CD4-positive, alpha-beta memory T cell (primary cell): ENCODE measurements around the gene ACE2. TPM values are rescaled to one million over a fixed set of nuclear protein-coding genes. Genes with fewer than 3 reads are reported as not detected.

Source experiments
- CTCF ChIA-PET: fragments of 350-600 bp; sonication (Branson Sonifier 250); formaldehyde crosslinking; loops from one replicate; lab custom pipeline; 2021; ENCODE audit warnings: inconsistent platforms; ENCODE audit not compliant: partially characterized antibody; lab: Charles Lee
- POLR2A ChIA-PET: fragments of 350-600 bp; sonication (Branson Sonifier 250); formaldehyde crosslinking; loops from one replicate; lab custom pipeline; 2021; ENCODE audit not compliant: partially characterized antibody; lab: Charles Lee
- DNase-seq, 5 donors: peaks; one replicate each; pipeline versions ENCODE4 v3.0.0 to v3.0.0-alpha.2; 2020 to 2022; ENCODE audit warnings: mixed read lengths in 1 of 5
- H3K27ac ChIP-seq: one replicate; pipeline ENCODE4 v1.7.0; 2013; ENCODE audit warnings: low read depth, low read length
- H3K27me3 ChIP-seq: 2 replicates; pipeline ENCODE4 v1.7.0; 2013; ENCODE audit warnings: mild to moderate bottlenecking, low read length, moderate library complexity; ENCODE audit not compliant: insufficient read depth
- H3K36me3 ChIP-seq: 2 replicates; pipeline ENCODE4 v1.7.0; 2013; ENCODE audit warnings: mild to moderate bottlenecking, low read length, moderate library complexity; ENCODE audit not compliant: insufficient read depth
- H3K4me1 ChIP-seq: 2 replicates; pipeline ENCODE4 v1.7.0; 2013; ENCODE audit warnings: mild to moderate bottlenecking, low read length, moderate library complexity; ENCODE audit not compliant: insufficient read depth
- H3K4me3 ChIP-seq, 2 donors: one replicate each; pipeline ENCODE4 v1.7.0; 2013; ENCODE audit warnings: low read length in 2 of 2, mild to moderate bottlenecking in 1 of 2
- H3K9me3 ChIP-seq, 2 donors: one replicate each; pipeline ENCODE4 v1.7.0; 2013; ENCODE audit warnings: low read length in 2 of 2, control low read depth in 1 of 2; ENCODE audit not compliant: control insufficient read depth in 1 of 2
- H3K27ac Mint-ChIP-seq, 7 donors: one replicate each; pipeline ENCODE4 v1.8.0; 2020 to 2021; ENCODE audit warnings: mixed read lengths in 7 of 7, mild to moderate bottlenecking in 6 of 7, inconsistent platforms in 3 of 7, moderate library complexity in 3 of 7
- H3K27me3 Mint-ChIP-seq, 2 donors: one replicate each; pipeline ENCODE4 v1.8.0; 2020 to 2021; ENCODE audit warnings: mixed read lengths in 2 of 2
- H3K36me3 Mint-ChIP-seq, 2 donors: one replicate each; pipeline ENCODE4 v1.8.0; 2020 to 2021; ENCODE audit warnings: mixed read lengths in 2 of 2, inconsistent platforms in 1 of 2, mild to moderate bottlenecking in 1 of 2
- H3K4me1 Mint-ChIP-seq, 4 donors: one replicate each; pipeline ENCODE4 v1.8.0; 2020 to 2021; ENCODE audit warnings: mixed read lengths in 4 of 4, mild to moderate bottlenecking in 1 of 4
- H3K4me3 Mint-ChIP-seq, 8 donors: one replicate each; pipeline ENCODE4 v1.8.0; 2020 to 2021; ENCODE audit warnings: mixed read lengths in 8 of 8, mild to moderate bottlenecking in 7 of 8, moderate library complexity in 6 of 8, inconsistent platforms in 3 of 8
- H3K9me3 Mint-ChIP-seq, 8 donors: one replicate each; pipeline ENCODE4 v1.8.0; 2020 to 2021; ENCODE audit warnings: mixed read lengths in 8 of 8, mild to moderate bottlenecking in 5 of 8, inconsistent platforms in 3 of 8, moderate library complexity in 1 of 8
- intact Hi-C: fragments of 100-400 bp; cut with micrococcal nuclease; formaldehyde crosslinking; loops from one replicate; pipeline ENCODE4 v1.15.1; 2023
- polyA plus RNA-seq, 2 donors: library from polyadenylated mRNA; unstranded; fragments of 300-500 nt; fragmentation: Illumina TruSeq; gene quantifications; one replicate each; pipeline ENCODE4 v1.2.3, GENCODE V29; 2021
- total RNA-seq, 2 experiments: library from RNA; stranded (reverse); gene quantifications; one replicate each; pipeline ENCODE4 v1.2.3, GENCODE V29; 2021

Gene ACE2
- total and polyA plus RNA-seq, 4 experiments from 2014 or later: not detected

- no peak overlapping the region for H3K27ac Mint-ChIP-seq
- H3K4me3 Mint-ChIP-seq: no peak overlapping the region
Observed at GRCh38 chrX:15605226-15605625, 4.5 kb upstream of the ACE2 start.

GRCh38 chrX:15602761-15603160 lies 2.0 kb upstream of the ACE2 start:
- H3K4me1 Mint-ChIP-seq: no peaks in the 10 kb centered on the region
- H3K27ac ChIP-seq: no peak overlapping the region
- H3K9me3 ChIP-seq: no peaks in the 10 kb centered on the region
- H3K36me3 ChIP-seq: no peaks in the 10 kb centered on the region
- POLR2A ChIA-PET: no interaction called here
- no peaks in the 10 kb centered on the region for H3K36me3 Mint-ChIP-seq
- H3K27me3 ChIP-seq: no peaks in the 10 kb centered on the region
- no peak overlapping the region for H3K4me3 ChIP-seq
- no peaks in the 10 kb centered on the region for H3K9me3 Mint-ChIP-seq
- CTCF ChIA-PET: no interaction called here
- intact Hi-C loops: no loop called here
- no peaks in the 10 kb centered on the region for H3K4me1 ChIP-seq
- H3K27ac Mint-ChIP-seq: no peak overlapping the region
- no peak for DNase-seq
- H3K4me3 Mint-ChIP-seq: no peak overlapping the region
- H3K27me3 Mint-ChIP-seq: peaks cover 3 to 10% of the 10 kb centered on the region in 2 donors

More at GRCh38 chrX:15605226-15605625, 4.5 kb upstream of the ACE2 start:
- peaks cover 7 to 13% of the 10 kb centered on the region in 2 donors for H3K27me3 Mint-ChIP-seq
- no peaks in the 10 kb centered on the region for H3K4me1 Mint-ChIP-seq
- Histone ChIP-seq H3K9me3 (no peaks in the 10 kb centered on the region), H3K27me3 (no peaks in the 10 kb centered on the region), H3K36me3 (no peaks in the 10 kb centered on the region), H3K4me3 (no peak overlapping the region), H3K4me1 (no peaks in the 10 kb centered on the region), H3K27ac (no peak overlapping the region)
- intact Hi-C loops: no loop called here
- H3K36me3 Mint-ChIP-seq: no peaks in the 10 kb centered on the region
- H3K9me3 Mint-ChIP-seq: no peaks in the 10 kb centered on the region
- ChIA-PET POLR2A (no interaction called here), CTCF (no interaction called here)
- no peak for DNase-seq

- no peak overlapping the region for H3K27ac ChIP-seq
- intact Hi-C loops: no loop called here
- H3K4me1 ChIP-seq: no peaks in the 10 kb centered on the region
- DNase-seq: no peak
- CTCF ChIA-PET: no interaction called here
- H3K4me3 ChIP-seq: no peak overlapping the region
- no peaks in the 10 kb centered on the region for H3K9me3 ChIP-seq
- Mint-ChIP-seq H3K9me3 (no peaks in the 10 kb centered on the region), H3K4me1 (no peaks in the 10 kb centered on the region), H3K4me3 (no peak overlapping the region), H3K27me3 (peaks cover 3 to 8% of the 10 kb centered on the region in 2 donors), H3K27ac (no peak overlapping the region), H3K36me3 (no peaks in the 10 kb centered on the region)
- POLR2A ChIA-PET: no interaction called here
- no peaks in the 10 kb centered on the region for H3K36me3 ChIP-seq
- H3K27me3 ChIP-seq: no peaks in the 10 kb centered on the region
Observed at GRCh38 chrX:15601932-15602331, 1.2 kb upstream of the ACE2 start.

GRCh38 chrX:15600049-15600448 lies 711 bp downstream of the ACE2 start:
- no peaks in the 10 kb centered on the region for H3K36me3 ChIP-seq
- H3K4me1 ChIP-seq: no peaks in the 10 kb centered on the region
- Mint-ChIP-seq H3K9me3 (no peaks in the 10 kb centered on the region), H3K4me1 (no peaks in the 10 kb centered on the region), H3K27me3 (peaks cover 3 to 8% of the 10 kb centered on the region in 2 donors), H3K27ac (no peak overlapping the region), H3K4me3 (no peak overlapping the region), H3K36me3 (no peaks in the 10 kb centered on the region)
- no peak overlapping the region for H3K27ac ChIP-seq
- H3K4me3 ChIP-seq: no peak overlapping the region
- DNase-seq: no peak
- ChIA-PET CTCF (no interaction called here), POLR2A (no interaction called here)
- H3K27me3 ChIP-seq: no peaks in the 10 kb centered on the region
- intact Hi-C loops: no loop called here
- no peaks in the 10 kb centered on the region for H3K9me3 ChIP-seq

- POLR2A ChIA-PET: no interaction called here
- no peak overlapping the region for H3K27ac Mint-ChIP-seq
- intact Hi-C loops: no loop called here
Observed at GRCh38 chrX:15599461-15599860, 1.3 kb downstream of the ACE2 start.

GRCh38 chrX:15598026-15598425 lies 2.7 kb downstream of the ACE2 start:
- H3K9me3 ChIP-seq: no peaks in the 10 kb centered on the region
- DNase-seq: no peak
- H3K36me3 ChIP-seq: no peaks in the 10 kb centered on the region
- Mint-ChIP-seq H3K27me3 (peaks cover 5 to 10% of the 10 kb centered on the region in 2 donors), H3K9me3 (no peaks in the 10 kb centered on the region), H3K4me3 (no peak overlapping the region), H3K36me3 (no peaks in the 10 kb centered on the region), H3K4me1 (no peaks in the 10 kb centered on the region), H3K27ac (no peak overlapping the region)
- CTCF ChIA-PET: no interaction called here
- POLR2A ChIA-PET: no interaction called here
- no peak overlapping the region for H3K27ac ChIP-seq
- H3K27me3 ChIP-seq: no peaks in the 10 kb centered on the region
- no peaks in the 10 kb centered on the region for H3K4me1 ChIP-seq
- no peak overlapping the region for H3K4me3 ChIP-seq
- intact Hi-C loops: no loop called here

More at GRCh38 chrX:15599461-15599860, 1.3 kb downstream of the ACE2 start:
- H3K4me1 Mint-ChIP-seq: no peaks in the 10 kb centered on the region
- no peak overlapping the region for H3K27ac ChIP-seq
- no peaks in the 10 kb centered on the region for H3K36me3 Mint-ChIP-seq
- no peak for DNase-seq
- no peaks in the 10 kb centered on the region for H3K9me3 ChIP-seq
- no peaks in the 10 kb centered on the region for H3K4me1 ChIP-seq
- CTCF ChIA-PET: no interaction called here
- peaks cover 3 to 8% of the 10 kb centered on the region in 2 donors for H3K27me3 Mint-ChIP-seq
- no peak overlapping the region for H3K4me3 ChIP-seq
- no peaks in the 10 kb centered on the region for H3K27me3 ChIP-seq
- H3K36me3 ChIP-seq: no peaks in the 10 kb centered on the region
- no peaks in the 10 kb centered on the region for H3K9me3 Mint-ChIP-seq
- no peak overlapping the region for H3K4me3 Mint-ChIP-seq

GRCh38 chrX:15594371-15594770 lies 6.4 kb downstream of the ACE2 start:
- intact Hi-C loops: no loop called here
- H3K36me3 Mint-ChIP-seq: no peaks in the 10 kb centered on the region
- H3K9me3 ChIP-seq: no peaks in the 10 kb centered on the region
- no peak overlapping the region for H3K4me3 Mint-ChIP-seq
- H3K27ac ChIP-seq: no peak overlapping the region
- POLR2A ChIA-PET: no interaction called here
- H3K36me3 ChIP-seq: no peaks in the 10 kb centered on the region
- no peaks in the 10 kb centered on the region for H3K4me1 Mint-ChIP-seq
- CTCF ChIA-PET: no interaction called here
- H3K27ac Mint-ChIP-seq: no peak overlapping the region
- peaks cover 4 to 8% of the 10 kb centered on the region in 2 donors for H3K27me3 Mint-ChIP-seq
- H3K9me3 Mint-ChIP-seq: no peaks in the 10 kb centered on the region
- no peak overlapping the region for H3K4me3 ChIP-seq
- no peaks in the 10 kb centered on the region for H3K27me3 ChIP-seq
- no peak for DNase-seq
- H3K4me1 ChIP-seq: no peaks in the 10 kb centered on the region
